ENCODE measurements around the gene MDH2.

MDH2 gene

GRCh38 chr7:76069238-76069638, 21.3 kb downstream of the MDH2 start:
- H2AFZ ChIP-seq (ENCODE audit: low read depth, low read length), result no peak overlapping the region
- H3K4me2 ChIP-seq (ENCODE audit: low read length), result no peak overlapping the region
- H3K4me3 ChIP-seq (ENCODE audit: low read length), result no peak overlapping the region
- H4K20me1 ChIP-seq (ENCODE audit: insufficient read depth, low read length), result no peaks in the 10 kb centered on the region
- TF ChIP-seq CTCF (IDR thresholded peaks at IDR 0.05; ENCODE audit: low read depth, low read length), result no peak
- no peak for TF ChIP-seq EZH2phosphoT487 (IDR thresholded peaks at IDR 0.05; ENCODE audit: low read depth)
- no peaks in the 10 kb centered on the region for H3K9me3 ChIP-seq (ENCODE audit: insufficient read depth, low read length)
- no peaks in the 10 kb centered on the region for H3K27me3 ChIP-seq (ENCODE audit: low read depth, low read length)
- H3K4me1 ChIP-seq (ENCODE audit: low read length), result no peaks in the 10 kb centered on the region
- no peak overlapping the region for H3K27ac ChIP-seq (ENCODE audit: low read length)
- peaks cover 27% of the 10 kb centered on the region for H3K36me3 ChIP-seq (replicated peaks; ENCODE audit: low read depth, low read length)
- no peaks in the 10 kb centered on the region for H3K79me2 ChIP-seq (ENCODE audit: low read length)
- no peak overlapping the region for H3K9ac ChIP-seq (ENCODE audit: low read length)

GRCh38 chr7:76071316-76072242, 23.7 kb downstream of the MDH2 start:
- Histone ChIP-seq H3K4me2 (ENCODE audit: low read length) (no peak overlapping the region), H3K9ac (ENCODE audit: low read length) (no peak overlapping the region), H4K20me1 (ENCODE audit: insufficient read depth, low read length) (no peaks in the 10 kb centered on the region), H3K27ac (ENCODE audit: low read length) (no peak overlapping the region), H2AFZ (ENCODE audit: low read depth, low read length) (no peak overlapping the region), H3K36me3 (replicated peaks; ENCODE audit: low read depth, low read length) (peaks cover 4% of the 10 kb centered on the region), H3K4me3 (ENCODE audit: low read length) (no peak overlapping the region), H3K9me3 (ENCODE audit: insufficient read depth, low read length) (no peaks in the 10 kb centered on the region), H3K27me3 (ENCODE audit: low read depth, low read length) (no peaks in the 10 kb centered on the region), H3K79me2 (ENCODE audit: low read length) (no peaks in the 10 kb centered on the region), H3K4me1 (ENCODE audit: low read length) (no peaks in the 10 kb centered on the region)
- TF ChIP-seq CTCF (IDR thresholded peaks at IDR 0.05; ENCODE audit: low read depth, low read length) (no peak), EZH2phosphoT487 (IDR thresholded peaks at IDR 0.05; ENCODE audit: low read depth) (no peak)

GRCh38 chr7:76072243-76073148, 24.6 kb downstream of the MDH2 start:
- Histone ChIP-seq H3K4me3 (ENCODE audit: low read length) (no peak overlapping the region), H3K4me2 (ENCODE audit: low read length) (no peak overlapping the region), H3K79me2 (ENCODE audit: low read length) (no peaks in the 10 kb centered on the region), H4K20me1 (ENCODE audit: insufficient read depth, low read length) (no peaks in the 10 kb centered on the region), H3K27ac (ENCODE audit: low read length) (no peak overlapping the region), H3K9me3 (ENCODE audit: insufficient read depth, low read length) (no peaks in the 10 kb centered on the region), H3K36me3 (replicated peaks; ENCODE audit: low read depth, low read length) (no peaks in the 10 kb centered on the region), H2AFZ (ENCODE audit: low read depth, low read length) (no peak overlapping the region), H3K27me3 (ENCODE audit: low read depth, low read length) (0 out of 2 replicates have a peak, but pooled peaks cover 2% of the 10 kb centered on the region), H3K4me1 (ENCODE audit: low read length) (no peaks in the 10 kb centered on the region), H3K9ac (ENCODE audit: low read length) (no peak overlapping the region)
- TF ChIP-seq EZH2phosphoT487 (IDR thresholded peaks at IDR 0.05; ENCODE audit: low read depth) (no peak), CTCF (IDR thresholded peaks at IDR 0.05; ENCODE audit: low read depth, low read length) (no peak)

All from OCI-LY3 (cell line).